GM13976 (cell line): ENCODE data around the gene GPX3.

ENCODE experiments used
- DNase-seq: peaks from one replicate; pipeline ENCODE4 v3.0.0; 2012; ENCODE audit warnings: low spot score
- in situ Hi-C: fragments of 300-500 bp; cut with MboI; formaldehyde crosslinking; loops from one replicate; pipeline ENCODE4 v1.12.0; 2022; ENCODE audit warnings: low sequenced_read_pairs, mixed read lengths, inconsistent platforms; ENCODE audit not compliant: unreplicated experiment
- TF ChIP-seq, protein P1 (sequence below): IDR thresholded peaks from 2 replicates; pipeline ENCODE4 v1.5.1; 2012; ENCODE audit warnings: borderline replicate concordance, mild to moderate bottlenecking; ENCODE audit not compliant: insufficient read depth; ENCODE audit errors: extremely low read depth, missing control alignments, control extremely low read depth

The GPX3 gene

GRCh38 chr5:151018846-151019245 lies 1.5 kb upstream of the GPX3 start:
- DNase-seq: no peak
- in situ Hi-C loops: no loop called here
- TF ChIP-seq, protein P1, sequence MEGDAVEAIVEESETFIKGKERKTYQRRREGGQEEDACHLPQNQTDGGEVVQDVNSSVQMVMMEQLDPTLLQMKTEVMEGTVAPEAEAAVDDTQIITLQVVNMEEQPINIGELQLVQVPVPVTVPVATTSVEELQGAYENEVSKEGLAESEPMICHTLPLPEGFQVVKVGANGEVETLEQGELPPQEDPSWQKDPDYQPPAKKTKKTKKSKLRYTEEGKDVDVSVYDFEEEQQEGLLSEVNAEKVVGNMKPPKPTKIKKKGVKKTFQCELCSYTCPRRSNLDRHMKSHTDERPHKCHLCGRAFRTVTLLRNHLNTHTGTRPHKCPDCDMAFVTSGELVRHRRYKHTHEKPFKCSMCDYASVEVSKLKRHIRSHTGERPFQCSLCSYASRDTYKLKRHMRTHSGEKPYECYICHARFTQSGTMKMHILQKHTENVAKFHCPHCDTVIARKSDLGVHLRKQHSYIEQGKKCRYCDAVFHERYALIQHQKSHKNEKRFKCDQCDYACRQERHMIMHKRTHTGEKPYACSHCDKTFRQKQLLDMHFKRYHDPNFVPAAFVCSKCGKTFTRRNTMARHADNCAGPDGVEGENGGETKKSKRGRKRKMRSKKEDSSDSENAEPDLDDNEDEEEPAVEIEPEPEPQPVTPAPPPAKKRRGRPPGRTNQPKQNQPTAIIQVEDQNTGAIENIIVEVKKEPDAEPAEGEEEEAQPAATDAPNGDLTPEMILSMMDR: no peak

DNA sequence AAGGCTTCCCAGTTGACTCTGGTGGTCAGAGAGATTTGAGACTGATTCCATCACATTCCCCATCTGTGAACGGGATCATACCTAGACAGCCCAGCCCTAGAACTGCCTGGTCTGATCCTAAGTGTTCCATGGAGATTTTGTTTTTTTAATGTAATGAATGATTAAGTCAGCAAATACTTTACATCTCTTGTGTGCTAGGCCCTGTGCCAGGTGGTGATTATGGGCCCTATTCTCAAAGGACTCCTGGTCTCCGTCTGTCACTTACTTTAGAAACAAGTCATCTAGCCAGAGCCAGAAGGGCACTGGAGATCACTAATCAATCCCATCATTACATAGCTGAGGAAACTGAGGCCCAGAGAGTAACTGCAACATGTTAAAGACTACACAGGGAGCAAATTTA lies 1.1 kb upstream of the GPX3 start:
- DNase-seq: no peak
- TF ChIP-seq, protein P1: no peak
- in situ Hi-C loops: no loop called here

- DNase-seq: no peak
- in situ Hi-C loops: no loop called here
- TF ChIP-seq, protein P1: no peak
These were observed 1.4 kb downstream of the GPX3 start for GRCh38 chr5:151021746-151022145.

DNA sequence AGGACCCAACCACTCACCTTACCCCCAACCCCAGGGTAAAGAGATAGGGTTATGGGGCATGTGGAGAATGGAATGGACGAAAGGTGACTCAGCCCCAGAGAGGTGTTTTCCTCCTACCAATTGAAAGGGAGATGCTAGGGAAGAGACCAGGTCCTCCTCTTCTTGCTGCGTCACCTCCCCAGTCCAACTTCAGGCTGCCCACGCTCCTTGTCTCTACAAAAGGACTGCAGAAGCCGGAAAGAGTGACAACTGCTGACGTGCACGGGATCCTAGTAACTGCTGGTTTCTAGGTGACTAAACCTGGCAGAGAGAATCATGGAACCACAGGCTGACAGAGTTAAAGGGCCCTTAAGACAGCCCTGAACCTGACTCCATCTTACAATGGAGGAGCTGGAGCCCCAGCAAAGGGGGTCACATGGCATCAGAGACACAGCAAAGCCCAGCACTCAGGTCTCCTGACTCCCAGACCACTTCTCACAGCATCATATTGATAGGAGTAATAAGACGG lies 2.2 kb downstream of the GPX3 start:
- in situ Hi-C loops: no loop called here
- no peak for DNase-seq
- TF ChIP-seq, protein P1: no peak

DNA sequence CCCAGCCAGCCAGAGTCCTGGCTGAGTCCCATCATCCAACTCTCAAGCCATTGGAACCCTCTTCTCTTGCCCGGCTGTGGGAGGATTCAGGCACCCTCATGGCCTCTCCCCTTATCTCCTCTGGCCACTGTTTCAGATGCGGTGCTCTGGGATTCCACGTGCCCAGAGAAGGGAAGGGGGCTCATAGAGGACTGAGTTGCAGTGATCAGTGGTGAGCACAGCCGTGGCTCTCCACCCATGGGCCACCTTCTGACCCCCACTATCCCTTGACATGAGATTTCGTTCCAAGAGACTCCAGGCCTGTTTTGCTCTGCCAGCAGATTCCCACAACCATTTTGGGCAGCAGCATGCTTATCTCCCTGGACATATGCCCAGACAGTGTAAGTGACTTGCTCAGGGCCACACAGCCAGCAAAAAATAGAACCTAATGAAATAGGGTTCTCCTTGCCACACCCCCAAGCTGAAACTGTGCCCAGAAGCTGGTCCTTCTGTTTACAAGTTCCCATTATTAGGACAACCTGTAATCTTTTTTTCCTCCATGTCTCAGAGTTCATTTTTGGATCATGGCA lies 2.7 kb downstream of the GPX3 start:
- DNase-seq: no peak
- TF ChIP-seq, protein P1: no peak
- in situ Hi-C loops: no loop called here

- no peak for DNase-seq
- TF ChIP-seq, protein P1: no peak
- in situ Hi-C loops: no loop called here
These were observed 3.3 kb downstream of the GPX3 start for GRCh38 chr5:151023651-151024050.
